Esophagus squamous epithelium (tissue), 4 donors: Measurements from ENCODE around the gene HERC2.

Experiments
- POLR2A ChIP-seq, 4 donors: fragments of 450-650 bp; IDR thresholded peaks; one replicate each; pipeline ENCODE4 v1.6.1; 2017; ENCODE audit warnings: antibody characterized with exemption in 4 of 4, mild to moderate bottlenecking in 4 of 4, moderate library complexity in 3 of 4
- TF ChIP-seq, protein P1 (sequence below), 6 experiments: fragments of 450-650 bp in 4 of 6; fragments of 200-600 bp in 2 of 6; sonication (generic) in 2 of 6; IDR thresholded peaks; one replicate each; pipeline ENCODE4 v1.5.1; 2016 to 2019; ENCODE audit warnings: antibody characterized with exemption in 6 of 6, mild to moderate bottlenecking in 4 of 6, moderate library complexity in 4 of 6

DNA sequence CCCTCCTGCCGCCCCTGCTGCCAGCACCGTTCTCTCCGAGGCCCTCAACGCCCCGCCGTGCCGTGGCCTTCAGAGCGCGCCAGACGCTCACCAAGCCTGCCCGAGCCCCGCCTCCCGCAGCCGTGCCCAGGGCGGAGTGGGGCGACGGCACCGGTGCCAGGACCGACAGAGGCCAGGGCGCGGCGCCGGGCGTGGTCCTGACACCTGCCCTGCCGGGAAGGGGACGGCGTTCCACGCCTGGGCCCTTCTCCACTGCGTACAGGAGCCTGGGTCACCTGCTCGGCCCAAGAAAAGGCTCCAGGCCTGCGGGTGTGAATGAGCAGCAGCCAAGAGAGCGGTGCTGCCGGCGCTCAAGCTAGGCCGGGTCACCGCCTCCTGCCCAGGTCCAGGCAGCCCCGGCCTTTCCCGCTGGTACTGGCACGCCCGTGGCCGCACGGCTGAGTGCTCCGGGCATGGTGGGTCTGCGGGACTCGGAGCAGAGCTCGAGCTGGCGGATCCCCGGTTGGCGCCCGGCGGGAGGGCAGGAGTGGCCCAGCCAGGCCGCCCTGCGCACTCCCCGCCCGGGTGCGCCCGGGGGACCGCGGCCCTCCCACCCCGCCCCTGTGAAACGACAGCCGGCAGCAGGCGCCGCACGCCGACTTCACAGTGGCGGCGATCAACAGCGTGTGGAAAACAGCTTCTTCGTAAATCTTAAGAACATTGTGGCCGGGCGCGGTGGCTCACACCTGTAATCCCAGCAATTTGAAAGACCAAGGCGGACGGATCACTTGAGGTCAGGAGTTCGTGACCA, 227.1 kb downstream of the HERC2 start:
- peak in 2 of 4 donors; percentile 50 to 57 for TF ChIP-seq POLR2A (IDR thresholded peaks at IDR 0.05)
- TF ChIP-seq, protein P1, sequence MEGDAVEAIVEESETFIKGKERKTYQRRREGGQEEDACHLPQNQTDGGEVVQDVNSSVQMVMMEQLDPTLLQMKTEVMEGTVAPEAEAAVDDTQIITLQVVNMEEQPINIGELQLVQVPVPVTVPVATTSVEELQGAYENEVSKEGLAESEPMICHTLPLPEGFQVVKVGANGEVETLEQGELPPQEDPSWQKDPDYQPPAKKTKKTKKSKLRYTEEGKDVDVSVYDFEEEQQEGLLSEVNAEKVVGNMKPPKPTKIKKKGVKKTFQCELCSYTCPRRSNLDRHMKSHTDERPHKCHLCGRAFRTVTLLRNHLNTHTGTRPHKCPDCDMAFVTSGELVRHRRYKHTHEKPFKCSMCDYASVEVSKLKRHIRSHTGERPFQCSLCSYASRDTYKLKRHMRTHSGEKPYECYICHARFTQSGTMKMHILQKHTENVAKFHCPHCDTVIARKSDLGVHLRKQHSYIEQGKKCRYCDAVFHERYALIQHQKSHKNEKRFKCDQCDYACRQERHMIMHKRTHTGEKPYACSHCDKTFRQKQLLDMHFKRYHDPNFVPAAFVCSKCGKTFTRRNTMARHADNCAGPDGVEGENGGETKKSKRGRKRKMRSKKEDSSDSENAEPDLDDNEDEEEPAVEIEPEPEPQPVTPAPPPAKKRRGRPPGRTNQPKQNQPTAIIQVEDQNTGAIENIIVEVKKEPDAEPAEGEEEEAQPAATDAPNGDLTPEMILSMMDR (IDR thresholded peaks at IDR 0.05) = peak in 2 of 6 experiments; percentile 1 to 4
